Measurements from ENCODE around the gene BACH2. TPM values are rescaled to one million over a fixed set of nuclear protein-coding genes. Genes with fewer than 3 reads are reported as not detected.

The BACH2 gene
- total RNA-seq, 1 donor, result 3.6 TPM

GRCh38 chr6:89966913-89967312, 329.7 kb downstream of the BACH2 start:
- no peak for TF ChIP-seq CTCF (IDR thresholded peaks at IDR 0.05; ENCODE audit: extremely low read depth, low read depth, low read length)

GRCh38 chr6:89966228-89966544, 330.5 kb downstream of the BACH2 start:
- Histone ChIP-seq H2AFZ (ENCODE audit: low read length) (no peak overlapping the region), H3K36me3 (ENCODE audit: insufficient read depth, low read length) (no peaks in the 10 kb centered on the region), H3K79me2 (ENCODE audit: insufficient read depth, low read length) (no peaks in the 10 kb centered on the region), H3K4me1 (ENCODE audit: insufficient read depth, low read length) (no peaks in the 10 kb centered on the region), H3K4me3 (ENCODE audit: insufficient read depth, low read length) (no peak overlapping the region), H3K27me3 (ENCODE audit: insufficient read depth, low read length) (peaks cover 11% of the 10 kb centered on the region), H3K4me2 (ENCODE audit: insufficient read depth, low read length) (no peak overlapping the region), H3K27ac (ENCODE audit: low read depth, low read length) (no peak overlapping the region), H3K9me3 (ENCODE audit: low read depth, low read length) (no peaks in the 10 kb centered on the region), H4K20me1 (ENCODE audit: insufficient read depth, low read length) (no peaks in the 10 kb centered on the region)
- DNase-seq (ENCODE audit: insufficient read length, low spot score, missing footprints), result no peak
- no peak for TF ChIP-seq CTCF (IDR thresholded peaks at IDR 0.05; ENCODE audit: extremely low read depth, low read depth, low read length)

More at GRCh38 chr6:89966913-89967312, 329.7 kb downstream of the BACH2 start:
- H3K4me3 ChIP-seq (ENCODE audit: insufficient read depth, low read length), result no peak overlapping the region
- no peak overlapping the region for H3K4me2 ChIP-seq (ENCODE audit: insufficient read depth, low read length)
- DNase-seq (ENCODE audit: insufficient read length, low spot score, missing footprints), result no peak
- no peaks in the 10 kb centered on the region for H3K36me3 ChIP-seq (ENCODE audit: insufficient read depth, low read length)
- H3K27me3 ChIP-seq (ENCODE audit: insufficient read depth, low read length), result peaks cover 10% of the 10 kb centered on the region
- no peaks in the 10 kb centered on the region for H3K79me2 ChIP-seq (ENCODE audit: insufficient read depth, low read length)
- no peak overlapping the region for H3K27ac ChIP-seq (ENCODE audit: low read depth, low read length)
- no peak overlapping the region for H2AFZ ChIP-seq (ENCODE audit: low read length)
- no peaks in the 10 kb centered on the region for H3K4me1 ChIP-seq (ENCODE audit: insufficient read depth, low read length)
- no peaks in the 10 kb centered on the region for H3K9me3 ChIP-seq (ENCODE audit: low read depth, low read length)
- no peaks in the 10 kb centered on the region for H4K20me1 ChIP-seq (ENCODE audit: insufficient read depth, low read length)

DNA sequence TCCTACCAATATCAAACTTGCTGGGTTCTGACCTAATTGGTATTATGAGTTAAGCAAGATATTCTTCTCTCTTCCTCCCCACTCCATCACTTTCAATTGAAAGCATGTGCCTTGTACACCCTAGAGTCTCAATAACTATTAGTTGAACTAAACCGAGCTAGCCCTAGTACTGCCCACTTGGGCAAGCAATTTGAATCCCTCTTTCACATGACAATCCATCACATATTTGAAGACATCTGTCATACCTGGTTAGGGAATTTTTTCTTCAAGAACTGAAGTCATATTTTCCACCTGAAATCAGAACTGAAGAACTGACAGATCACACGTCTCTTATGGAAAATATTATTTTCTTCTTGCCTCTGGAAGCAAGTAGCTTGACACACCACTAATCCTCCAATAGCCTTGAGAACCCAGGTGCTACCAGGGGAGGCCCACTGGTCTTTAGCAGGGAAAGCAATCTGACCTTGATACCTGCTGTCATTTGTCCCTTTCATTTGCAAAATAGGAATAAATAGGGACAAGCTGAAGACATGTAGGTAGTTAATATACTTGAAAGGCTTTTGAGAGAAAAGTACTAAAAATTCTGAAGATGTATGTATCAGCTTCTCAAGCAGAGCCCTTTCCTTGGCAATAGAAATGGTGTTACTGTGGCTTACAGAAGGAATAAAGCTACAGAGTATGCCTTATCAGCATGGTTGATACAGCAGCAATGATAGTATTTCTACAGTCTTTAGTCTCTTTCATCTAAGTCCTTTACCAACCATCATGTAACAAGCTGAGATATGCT, 331.0 kb downstream of the BACH2 start:
- no peaks in the 10 kb centered on the region for H3K4me1 ChIP-seq (ENCODE audit: insufficient read depth, low read length)
- H3K36me3 ChIP-seq (ENCODE audit: insufficient read depth, low read length), result no peaks in the 10 kb centered on the region
- H4K20me1 ChIP-seq (ENCODE audit: insufficient read depth, low read length), result no peaks in the 10 kb centered on the region
- H3K27me3 ChIP-seq (ENCODE audit: insufficient read depth, low read length), result peaks cover 11% of the 10 kb centered on the region
- no peak for DNase-seq (ENCODE audit: insufficient read length, low spot score, missing footprints)
- no peaks in the 10 kb centered on the region for H3K9me3 ChIP-seq (ENCODE audit: low read depth, low read length)
- H3K27ac ChIP-seq (ENCODE audit: low read depth, low read length), result no peak overlapping the region
- no peak for TF ChIP-seq CTCF (IDR thresholded peaks at IDR 0.05; ENCODE audit: extremely low read depth, low read depth, low read length)
- H3K4me2 ChIP-seq (ENCODE audit: insufficient read depth, low read length), result no peak overlapping the region
- no peak overlapping the region for H3K4me3 ChIP-seq (ENCODE audit: insufficient read depth, low read length)
- no peak overlapping the region for H2AFZ ChIP-seq (ENCODE audit: low read length)
- H3K79me2 ChIP-seq (ENCODE audit: insufficient read depth, low read length), result no peaks in the 10 kb centered on the region

- Histone ChIP-seq H3K79me2 (ENCODE audit: insufficient read depth, low read length) (no peaks in the 10 kb centered on the region), H2AFZ (ENCODE audit: low read length) (no peak overlapping the region), H3K4me1 (ENCODE audit: insufficient read depth, low read length) (no peaks in the 10 kb centered on the region), H4K20me1 (ENCODE audit: insufficient read depth, low read length) (no peaks in the 10 kb centered on the region), H3K4me3 (ENCODE audit: insufficient read depth, low read length) (no peak overlapping the region), H3K27me3 (ENCODE audit: insufficient read depth, low read length) (peaks cover 11% of the 10 kb centered on the region), H3K9me3 (ENCODE audit: low read depth, low read length) (no peaks in the 10 kb centered on the region), H3K4me2 (ENCODE audit: insufficient read depth, low read length) (no peak overlapping the region), H3K27ac (ENCODE audit: low read depth, low read length) (no peak overlapping the region), H3K36me3 (ENCODE audit: insufficient read depth, low read length) (no peaks in the 10 kb centered on the region)
- TF ChIP-seq CTCF (IDR thresholded peaks at IDR 0.05; ENCODE audit: extremely low read depth, low read depth, low read length), result no peak
- DNase-seq (ENCODE audit: insufficient read length, low spot score, missing footprints), result no peak
These were observed 333.3 kb downstream of the BACH2 start for GRCh38 chr6:89963391-89963790.
